Gastroesophageal sphincter (tissue), 4 donors: ENCODE data around the gene LPCAT1. TPM values are rescaled to one million over a fixed set of nuclear protein-coding genes. Genes with fewer than 3 reads are reported as not detected.

ENCODE experiments used
- ATAC-seq: fragments of 150-250 bp; one replicate; pipeline ENCODE4 v1.9.1; 2016; ENCODE audit warnings: mild to moderate bottlenecking, moderate library complexity
- H3K27ac ChIP-seq, 4 donors: fragments of 200-600 bp; sonication (generic) in 3 of 4; 1 replicate in 3 of 4; 2 replicates in 1 of 4; pipeline ENCODE4 v1.5.1; 2016 to 2019
- H3K27me3 ChIP-seq: fragments of 200-600 bp; sonication (generic); one replicate; pipeline ENCODE4 v1.5.1; 2019
- H3K36me3 ChIP-seq, 2 donors: fragments of 200-600 bp; sonication (generic); one replicate each; pipeline ENCODE4 v1.5.1; 2019; ENCODE audit warnings: control low read depth in 1 of 2
- H3K4me1 ChIP-seq, 3 donors: fragments of 200-600 bp; sonication (generic); 1 replicate in 2 of 3; 2 replicates in 1 of 3; pipeline ENCODE4 v1.5.1; 2016 to 2019; ENCODE audit warnings: control low read depth in 2 of 3
- H3K4me3 ChIP-seq, 2 donors: fragments of 200-600 bp; sonication (generic); one replicate each; pipeline ENCODE4 v1.5.1; 2019; ENCODE audit warnings: mild to moderate bottlenecking in 1 of 2, moderate library complexity in 1 of 2
- H3K9me3 ChIP-seq, 3 donors: fragments of 200-600 bp; sonication (generic); one replicate each; pipeline ENCODE4 v1.5.1; 2017 to 2019; ENCODE audit warnings: control low read depth in 2 of 3
- CTCF ChIP-seq, 4 experiments: fragments of 200-600 bp in 2 of 4; fragments of 450-650 bp in 2 of 4; sonication (generic) in 1 of 4; IDR thresholded peaks; one replicate each; pipeline ENCODE4 v1.5.1; 2017 to 2019; ENCODE audit warnings: antibody characterized with exemption in 4 of 4, mild to moderate bottlenecking in 2 of 4, moderate library complexity in 2 of 4
- EP300 ChIP-seq: sonication (generic); formaldehyde crosslinking; IDR thresholded peaks from one replicate; pipeline ENCODE4 v1.6.1; 2017; ENCODE audit warnings: antibody characterized with exemption, mild to moderate bottlenecking
- POLR2A ChIP-seq, 2 donors: fragments of 450-650 bp; IDR thresholded peaks; one replicate each; pipeline ENCODE4 v1.6.1; 2017; ENCODE audit warnings: antibody characterized with exemption in 2 of 2, mild to moderate bottlenecking in 2 of 2, moderate library complexity in 1 of 2
- POLR2AphosphoS5 ChIP-seq: sonication (generic); formaldehyde crosslinking; IDR thresholded peaks from one replicate; pipeline ENCODE4 v1.6.1; 2017; ENCODE audit warnings: antibody characterized with exemption
- WGBS, 2 donors: methylation state at CpG; one replicate each; pipeline ENCODE4 v1.1.5; 2018; ENCODE audit warnings: low coverage in 1 of 2; 5-methylcytosine and 5-hydroxymethylcytosine counted together
- total RNA-seq, 4 donors: library from RNA; depleted of rRNA; stranded (reverse); fragments of >200 nt; gene quantifications; one replicate each; pipeline ENCODE4 v1.1.0, GENCODE V29; 2016

The LPCAT1 gene
- total RNA-seq, 4 donors from 2014 or later = 20.3 to 52.6 (median 31.8) TPM

DNA sequence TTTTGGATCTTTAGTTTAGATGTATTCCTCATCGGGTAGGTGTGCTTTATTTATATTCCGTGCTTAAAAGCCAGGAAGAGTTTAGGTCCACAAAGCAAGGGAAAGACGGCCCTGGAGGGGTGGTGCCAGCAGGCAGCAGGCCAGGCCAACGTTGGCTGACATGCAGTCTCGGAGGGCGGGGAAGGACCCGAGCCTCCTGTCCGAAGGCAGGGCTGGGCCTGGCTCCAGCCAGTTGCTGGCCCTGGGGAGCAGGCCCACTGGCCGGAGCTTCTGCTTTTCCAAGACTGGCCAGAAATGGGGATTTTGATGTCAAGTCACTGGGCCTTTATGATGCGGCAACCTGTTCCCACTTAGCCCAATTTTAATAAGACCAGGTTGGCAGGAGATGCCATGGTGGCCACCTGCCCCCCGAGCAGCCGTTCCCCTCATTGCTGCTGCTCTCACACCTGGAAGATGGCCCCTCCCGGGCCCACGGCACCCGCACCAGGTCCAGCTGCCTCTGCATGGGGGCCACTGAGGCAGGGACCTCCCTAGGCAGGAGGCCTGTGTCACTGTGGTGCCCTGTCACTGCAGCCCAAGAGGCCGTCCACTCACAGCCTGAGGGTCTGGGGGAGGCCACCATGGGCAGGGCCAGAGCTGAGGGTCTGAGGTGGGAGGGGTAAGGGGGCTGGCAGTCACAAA lies 23.2 kb downstream of the LPCAT1 start:
- peak; percentile 81 for ATAC-seq
- 31 to 40% methylated on average over 1 to 3 of the region's 16 CpGs for WGBS, 2 donors
- Histone ChIP-seq H3K36me3 (peaks cover 0 to 16% of the 10 kb centered on the region in 2 donors), H3K27me3 (no peaks in the 10 kb centered on the region), H3K4me3 (no peak overlapping the region), H3K4me1 (peaks cover 0 to 46% (median 22%) of the 10 kb centered on the region in 3 donors), H3K27ac (peak overlapping the region in 3 of 4 donors; percentile 37 to 54 (median 48)), H3K9me3 (no peaks in the 10 kb centered on the region)
- TF ChIP-seq CTCF (IDR thresholded peaks at IDR 0.05) (no peak), POLR2AphosphoS5 (peak; percentile 24), POLR2A (IDR thresholded peaks at IDR 0.05) (no peak), EP300 (no peak)

- Histone ChIP-seq H3K4me3 (no peak overlapping the region), H3K36me3 (peaks cover 0 to 23% of the 10 kb centered on the region in 2 donors), H3K9me3 (no peaks in the 10 kb centered on the region), H3K4me1 (peaks cover 0 to 46% (median 22%) of the 10 kb centered on the region in 3 donors), H3K27ac (peak overlapping the region in 1 of 4 donors; percentile 48), H3K27me3 (no peaks in the 10 kb centered on the region)
- 100% methylated on average over 2 of the region's 10 CpGs; no CpG with 5 or more reads in 1 of the 2 donors for WGBS, 2 donors
- no peak for TF ChIP-seq EP300
- ATAC-seq = no peak
Measured at GRCh38 chr5:1499851-1500250, 23.9 kb downstream of the LPCAT1 start.

- no peaks in the 10 kb centered on the region for H3K27me3 ChIP-seq
- H3K27ac ChIP-seq = no peak overlapping the region
- no peak for ATAC-seq
- H3K4me3 ChIP-seq = no peak overlapping the region
- TF ChIP-seq POLR2AphosphoS5 (no peak), CTCF (IDR thresholded peaks at IDR 0.05) (no peak), EP300 (no peak), POLR2A (IDR thresholded peaks at IDR 0.05) (no peak)
- peaks cover 0 to 46% (median 18%) of the 10 kb centered on the region in 3 donors for H3K4me1 ChIP-seq
- WGBS, 2 donors = 85 to 92% methylated on average over 13 to 15 of the region's 17 CpGs
- no peaks in the 10 kb centered on the region for H3K9me3 ChIP-seq
- peaks cover 0 to 34% of the 10 kb centered on the region in 2 donors for H3K36me3 ChIP-seq
Measured at GRCh38 chr5:1498623-1499416, 24.9 kb downstream of the LPCAT1 start.

GRCh38 chr5:1497795-1498622 lies 25.8 kb downstream of the LPCAT1 start:
- Histone ChIP-seq H3K4me3 (no peak overlapping the region), H3K9me3 (no peaks in the 10 kb centered on the region), H3K27ac (no peak overlapping the region), H3K36me3 (peaks cover 0 to 42% of the 10 kb centered on the region in 2 donors), H3K4me1 (peaks cover 0 to 46% (median 18%) of the 10 kb centered on the region in 3 donors), H3K27me3 (no peaks in the 10 kb centered on the region)
- no peak for ATAC-seq
- TF ChIP-seq EP300 = no peak
- no peak for TF ChIP-seq POLR2A (IDR thresholded peaks at IDR 0.05)
- no peak for TF ChIP-seq CTCF (IDR thresholded peaks at IDR 0.05)
- no peak for TF ChIP-seq POLR2AphosphoS5
- WGBS, 2 donors = 69 to 79% methylated on average over 15 to 18 of the region's 18 CpGs

GRCh38 chr5:1497242-1497777 lies 26.4 kb downstream of the LPCAT1 start:
- no peak overlapping the region for H3K27ac ChIP-seq
- H3K4me1 ChIP-seq = peaks cover 0 to 43% (median 18%) of the 10 kb centered on the region in 3 donors
- 42 to 83% methylated on average over 3 to 10 of the region's 14 CpGs for WGBS, 2 donors
- H3K27me3 ChIP-seq = no peaks in the 10 kb centered on the region
- H3K9me3 ChIP-seq = no peaks in the 10 kb centered on the region
- no peak for TF ChIP-seq POLR2AphosphoS5
- TF ChIP-seq EP300 = no peak
- TF ChIP-seq CTCF (IDR thresholded peaks at IDR 0.05) = no peak
- H3K4me3 ChIP-seq = no peak overlapping the region
- no peak for ATAC-seq
- peaks cover 0 to 49% of the 10 kb centered on the region in 2 donors for H3K36me3 ChIP-seq
